ENCODE measurements around the gene WDR26. TPM values are rescaled to one million over a fixed set of nuclear protein-coding genes. Genes with fewer than 3 reads are reported as not detected.

WDR26 gene
- 190 and 413 TPM in 2 replicates for total RNA-seq (2011; cell fraction: chromatin; rRNA removed; ENCODE audit: low replicate concordance)
- total RNA-seq (2011; cell fraction: nucleolus; rRNA removed), result 79.0 and 101 TPM in 2 replicates
- 192 and 302 TPM in 2 replicates for total RNA-seq (2011; cell fraction: nucleoplasm; rRNA removed)
- total RNA-seq (2014; rRNA removed) (21.2 and 26.6 TPM in 2 replicates), total RNA-seq (2014; rRNA removed; fragmentation: Illumina TruSeq; extraction: Trizol) (39.8 and 41.0 TPM in 2 replicates), total RNA-seq (2015; rRNA removed; fragmentation: Illumina TruSeq; extraction: Trizol) (30.4 and 31.2 TPM in 2 replicates), total RNA-seq (2021) (54.6 and 66.0 TPM in 2 replicates), polyA plus RNA-seq (2011; rRNA removed) (40.3 and 54.4 TPM in 2 replicates), polyA plus RNA-seq (2014; fragmentation: Illumina TruSeq; extraction: Trizol) (52.3 and 55.7 TPM in 2 replicates), polyA plus RNA-seq (2014; fragmentation: Nextera tagmentation; extraction: Ambion mirVana) (10 to 100 TPM; 11.5 to 14.3 TPM), polyA plus RNA-seq (2014; rRNA removed) (39.7 and 58.2 TPM in 2 replicates), polyA minus RNA-seq (2011; rRNA and poly(A)+ RNA removed) (88.0 and 101 TPM in 2 replicates), Bru-seq, nascent RNA (percentile 94 among the genes with signal in this experiment), BruChase-seq, experiment 1, labeled RNA remaining after a 2-hour chase (percentile 97 among the genes with signal in this experiment), BruChase-seq, experiment 2, labeled RNA remaining after a 6-hour chase (percentile 96 among the genes with signal in this experiment)
- polyA plus RNA-seq (2011; cell fraction: cytosol; rRNA removed), result 10.4 and 16.7 TPM in 2 replicates
- polyA plus RNA-seq (2011; cell fraction: nucleus; rRNA removed), result 86.9 and 97.7 TPM in 2 replicates
- 42.7 and 48.1 TPM in 2 replicates for polyA plus RNA-seq (2012)
- polyA minus RNA-seq (2011; cell fraction: cytosol; rRNA and poly(A)+ RNA removed), result 50.0 and 56.2 TPM in 2 replicates
- polyA minus RNA-seq (2011; cell fraction: nucleus; rRNA and poly(A)+ RNA removed), result 73.2 and 92.6 TPM in 2 replicates
- long read RNA-seq, experiment 1, full-length matches to known transcripts, result 60 of 194 reads
- long read RNA-seq, experiment 1, partial matches to known transcripts, result 15 of 194 reads
- long read RNA-seq, experiment 1, other reads (novel, unspliced or antisense), result 119 of 194 reads
- long read RNA-seq, experiment 2, full-length matches to known transcripts, result 8 of 66 reads
- long read RNA-seq, experiment 2, partial matches to known transcripts, result 11 of 66 reads
- long read RNA-seq, experiment 2, other reads (novel, unspliced or antisense), result 47 of 66 reads
- long read RNA-seq, experiment 3, partial matches to known transcripts, result 4 of 6 reads
- long read RNA-seq, experiment 3, other reads (novel, unspliced or antisense), result 2 of 6 reads

DNA sequence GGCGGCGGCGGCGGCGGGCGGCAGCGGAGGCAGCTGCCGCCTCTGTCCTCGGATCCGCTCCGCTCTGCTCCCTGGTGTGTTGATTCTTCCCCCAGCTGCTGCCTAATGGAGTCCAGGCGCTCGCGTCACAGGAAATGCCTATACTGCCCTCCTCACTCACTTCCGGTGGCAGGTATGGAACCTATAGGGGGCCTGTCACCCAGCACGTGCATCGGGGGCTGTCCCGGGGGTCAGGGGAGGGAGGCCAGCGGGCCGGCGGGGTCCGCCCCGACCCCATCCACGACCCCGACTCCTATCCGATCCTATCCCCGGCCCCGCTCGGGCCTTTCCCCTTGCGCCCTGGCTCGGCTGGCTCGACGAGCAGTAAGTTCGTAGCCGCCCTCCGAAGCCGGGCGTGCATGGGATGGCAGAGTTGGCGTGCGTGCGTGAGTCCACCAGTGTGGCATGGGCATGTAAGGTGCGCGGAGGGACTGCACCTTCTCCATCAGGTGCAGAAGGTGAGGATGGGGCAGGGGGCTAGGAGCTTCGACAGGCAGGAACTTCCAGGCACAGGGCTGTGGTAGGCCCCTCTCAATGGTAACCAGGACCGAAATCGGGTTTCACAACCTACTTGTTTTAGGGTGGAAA is at the start of gene WDR26:
Gene WDR26, minus strand, starts transcription at position 107 of the 627 bp plus-strand sequence.
- BruUV-seq (replicated peaks), result TSS peak; percentile 79
- Histone ChIP-seq H3K4me3 (peak within 1 kb of the TSS; percentile 77), H4K20me1 (replicated peaks; ENCODE audit: control insufficient read depth, insufficient read depth, low read length) (peaks cover 17% of the 10 kb centered on the region), H3K79me2 (ENCODE audit: control insufficient read depth, insufficient read depth, low read length) (peaks cover 75% of the 10 kb centered on the region), H3K4me2 (ENCODE audit: insufficient read depth, low read length) (peak within 1 kb of the TSS; percentile 99), H3K27ac (ENCODE audit: extremely low read depth, low read depth, low read length) (peak within 1 kb of the TSS; percentile 96), H3K9ac (ENCODE audit: insufficient read depth in 1 of 2, low read depth in 2 of 2, low read length in 2 of 2) (peak within 1 kb of the TSS; percentile 91 to 97), H3K36me3 (ENCODE audit: control insufficient read depth, insufficient read depth, low read length) (peaks cover 15% of the 10 kb centered on the region), H3K27me3 (ENCODE audit: control insufficient read depth in 2 of 2, insufficient read depth in 2 of 2, low read length in 2 of 2) (no peaks in the 10 kb centered on the region), H3K9me1 (ENCODE audit: control insufficient read depth, insufficient read depth, low read length) (no peaks in the 10 kb centered on the region), H2AFZ (ENCODE audit: low read depth, low read length) (peak within 1 kb of the TSS; percentile 99), H3K4me1 (replicated peaks in 1 of 2; ENCODE audit: control insufficient read depth in 2 of 2, insufficient read depth in 2 of 2, low read length in 2 of 2) (peaks cover 12 to 29% of the 10 kb centered on the region in 2 experiments), H3K9me3 (replicated peaks; ENCODE audit: control insufficient read depth, insufficient read depth, low read depth, low read length) (no peaks in the 10 kb centered on the region)
- peak; percentile 76 for FAIRE-seq
- ATAC-seq, result peak; percentile 78
- 1% methylated on average over 38 of the region's 46 CpGs for WGBS (ENCODE audit: insufficient coverage, low coverage, missing lambda C conversion rate)
- ChIA-PET CTCF (ENCODE audit: low intra/inter-chr PET ratio) (no interaction called here), POLR2A (interaction anchor here (0.7 to 2.8 kb wide), 5 partner anchors 8 to 70 kb away, joined by 3 to 14 read pairs (median 3); no protein-coding TSS in a partner anchor)
- peak; percentile 84 to 95 (median 88) for DNase-seq (ENCODE audit: extremely low read depth in 1 of 4, low spot score in 3 of 4)
- intact Hi-C loops (cut with micrococcal nuclease) (loop anchor here (1.0 kb wide), 1 partner anchor 78 kb away; no protein-coding TSS in a partner anchor), in situ Hi-C loops (cut with MboI) (no loop called here)
- TF ChIP-seq HCFC1 (IDR thresholded peaks at IDR 0.05; ENCODE audit: low read depth, low read length), result peak; percentile 66
- TF ChIP-seq, protein P1, sequence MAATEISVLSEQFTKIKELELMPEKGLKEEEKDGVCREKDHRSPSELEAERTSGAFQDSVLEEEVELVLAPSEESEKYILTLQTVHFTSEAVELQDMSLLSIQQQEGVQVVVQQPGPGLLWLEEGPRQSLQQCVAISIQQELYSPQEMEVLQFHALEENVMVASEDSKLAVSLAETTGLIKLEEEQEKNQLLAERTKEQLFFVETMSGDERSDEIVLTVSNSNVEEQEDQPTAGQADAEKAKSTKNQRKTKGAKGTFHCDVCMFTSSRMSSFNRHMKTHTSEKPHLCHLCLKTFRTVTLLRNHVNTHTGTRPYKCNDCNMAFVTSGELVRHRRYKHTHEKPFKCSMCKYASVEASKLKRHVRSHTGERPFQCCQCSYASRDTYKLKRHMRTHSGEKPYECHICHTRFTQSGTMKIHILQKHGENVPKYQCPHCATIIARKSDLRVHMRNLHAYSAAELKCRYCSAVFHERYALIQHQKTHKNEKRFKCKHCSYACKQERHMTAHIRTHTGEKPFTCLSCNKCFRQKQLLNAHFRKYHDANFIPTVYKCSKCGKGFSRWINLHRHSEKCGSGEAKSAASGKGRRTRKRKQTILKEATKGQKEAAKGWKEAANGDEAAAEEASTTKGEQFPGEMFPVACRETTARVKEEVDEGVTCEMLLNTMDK (IDR thresholded peaks at IDR 0.05; ENCODE audit: borderline replicate concordance, insufficient read depth, low read depth, low read length, poor library complexity, severe bottlenecking), result peak; percentile 87
- TF ChIP-seq, protein P2, sequence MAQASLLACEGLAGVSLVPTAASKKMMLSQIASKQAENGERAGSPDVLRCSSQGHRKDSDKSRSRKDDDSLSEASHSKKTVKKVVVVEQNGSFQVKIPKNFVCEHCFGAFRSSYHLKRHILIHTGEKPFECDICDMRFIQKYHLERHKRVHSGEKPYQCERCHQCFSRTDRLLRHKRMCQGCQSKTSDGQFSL (CRISPR knock-in tag; IDR thresholded peaks at IDR 0.05), result peak; percentile 68; the same call in 1 of the 2 replicates
- TF ChIP-seq, protein P2 (tag; IDR thresholded peaks at IDR 0.05), result no peak
- no peak for TF ChIP-seq SRSF3 (IDR thresholded peaks at IDR 0.05; ENCODE audit: insufficient read depth, low read length)
- TF ChIP-seq, protein P3, sequence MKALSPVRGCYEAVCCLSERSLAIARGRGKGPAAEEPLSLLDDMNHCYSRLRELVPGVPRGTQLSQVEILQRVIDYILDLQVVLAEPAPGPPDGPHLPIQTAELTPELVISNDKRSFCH (CRISPR knock-in tag; IDR thresholded peaks at IDR 0.05), result no peak
- TF ChIP-seq, protein P3 (tag; IDR thresholded peaks at IDR 0.05), result no peak; the same call in 1 of the 2 replicates
- TF ChIP-seq, protein P4, sequence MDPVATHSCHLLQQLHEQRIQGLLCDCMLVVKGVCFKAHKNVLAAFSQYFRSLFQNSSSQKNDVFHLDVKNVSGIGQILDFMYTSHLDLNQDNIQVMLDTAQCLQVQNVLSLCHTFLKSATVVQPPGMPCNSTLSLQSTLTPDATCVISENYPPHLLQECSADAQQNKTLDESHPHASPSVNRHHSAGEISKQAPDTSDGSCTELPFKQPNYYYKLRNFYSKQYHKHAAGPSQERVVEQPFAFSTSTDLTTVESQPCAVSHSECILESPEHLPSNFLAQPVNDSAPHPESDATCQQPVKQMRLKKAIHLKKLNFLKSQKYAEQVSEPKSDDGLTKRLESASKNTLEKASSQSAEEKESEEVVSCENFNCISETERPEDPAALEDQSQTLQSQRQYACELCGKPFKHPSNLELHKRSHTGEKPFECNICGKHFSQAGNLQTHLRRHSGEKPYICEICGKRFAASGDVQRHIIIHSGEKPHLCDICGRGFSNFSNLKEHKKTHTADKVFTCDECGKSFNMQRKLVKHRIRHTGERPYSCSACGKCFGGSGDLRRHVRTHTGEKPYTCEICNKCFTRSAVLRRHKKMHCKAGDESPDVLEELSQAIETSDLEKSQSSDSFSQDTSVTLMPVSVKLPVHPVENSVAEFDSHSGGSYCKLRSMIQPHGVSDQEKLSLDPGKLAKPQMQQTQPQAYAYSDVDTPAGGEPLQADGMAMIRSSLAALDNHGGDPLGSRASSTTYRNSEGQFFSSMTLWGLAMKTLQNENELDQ (CRISPR knock-in tag; IDR thresholded peaks at IDR 0.05; ENCODE audit: borderline replicate concordance), result peak; percentile 28; the same call in 1 of the 2 replicates
- TF ChIP-seq ARID1B (IDR thresholded peaks at IDR 0.05), result peak; percentile 40; the same call in 1 of the 2 replicates

All from K562 (cell line).